ENCODE data around the gene PRR35. TPM values are rescaled to one million over a fixed set of nuclear protein-coding genes. Genes with fewer than 3 reads are reported as not detected.

PRR35 gene
- total RNA-seq: not detected in 2 replicates

GRCh38 chr16:560204-560700, at the start of gene PRR35:
Gene PRR35, plus strand, starts transcription at chr16:560394. Its CDS starts 2,901 bp downstream, at chr16:563295.
- Histone ChIP-seq H3K27me3 (ENCODE audit: control insufficient read depth, insufficient read depth, low read length) (peaks cover 69% of the 10 kb centered on the region), H3K4me3 (ENCODE audit: low read depth, low read length) (no peak within 1 kb of the TSS), H3K36me3 (ENCODE audit: control insufficient read depth, insufficient read depth, low read length) (no peaks in the 10 kb centered on the region)
- no peak for TF ChIP-seq CTCF (IDR thresholded peaks at IDR 0.05; ENCODE audit: insufficient read depth, low read length, poor library complexity, severe bottlenecking)
- DNase-seq (ENCODE audit: low read depth): no peak

- TF ChIP-seq CTCF (IDR thresholded peaks at IDR 0.05; ENCODE audit: insufficient read depth, low read length, poor library complexity, severe bottlenecking): no peak
- no peak for DNase-seq (ENCODE audit: low read depth)
Observed at GRCh38 chr16:512802-513201, 47.4 kb upstream of the PRR35 start.

GRCh38 chr16:513950-514349, 46.2 kb upstream of the PRR35 start:
- DNase-seq (ENCODE audit: low read depth): no peak
- no peaks in the 10 kb centered on the region for H3K36me3 ChIP-seq (ENCODE audit: control insufficient read depth, insufficient read depth, low read length)
- TF ChIP-seq CTCF (IDR thresholded peaks at IDR 0.05; ENCODE audit: insufficient read depth, low read length, poor library complexity, severe bottlenecking): no peak
- H3K27me3 ChIP-seq (ENCODE audit: control insufficient read depth, insufficient read depth, low read length): no peaks in the 10 kb centered on the region
- H3K4me3 ChIP-seq (ENCODE audit: low read depth, low read length): no peak overlapping the region

More at GRCh38 chr16:512802-513201, 47.4 kb upstream of the PRR35 start:
- no peaks in the 10 kb centered on the region for H3K36me3 ChIP-seq (ENCODE audit: control insufficient read depth, insufficient read depth, low read length)
- no peaks in the 10 kb centered on the region for H3K27me3 ChIP-seq (ENCODE audit: control insufficient read depth, insufficient read depth, low read length)
- no peak overlapping the region for H3K4me3 ChIP-seq (ENCODE audit: low read depth, low read length)

- no peak overlapping the region for H3K4me3 ChIP-seq (ENCODE audit: low read depth, low read length)
- H3K27me3 ChIP-seq (ENCODE audit: control insufficient read depth, insufficient read depth, low read length): no peaks in the 10 kb centered on the region
- no peak for TF ChIP-seq CTCF (IDR thresholded peaks at IDR 0.05; ENCODE audit: insufficient read depth, low read length, poor library complexity, severe bottlenecking)
- no peak for DNase-seq (ENCODE audit: low read depth)
- H3K36me3 ChIP-seq (ENCODE audit: control insufficient read depth, insufficient read depth, low read length): no peaks in the 10 kb centered on the region
Observed at GRCh38 chr16:515175-515938, 44.8 kb upstream of the PRR35 start.

GRCh38 chr16:515939-516226, 44.3 kb upstream of the PRR35 start:
- no peak for DNase-seq (ENCODE audit: low read depth)
- Histone ChIP-seq H3K27me3 (ENCODE audit: control insufficient read depth, insufficient read depth, low read length) (no peaks in the 10 kb centered on the region), H3K36me3 (ENCODE audit: control insufficient read depth, insufficient read depth, low read length) (no peaks in the 10 kb centered on the region), H3K4me3 (ENCODE audit: low read depth, low read length) (no peak overlapping the region)
- no peak for TF ChIP-seq CTCF (IDR thresholded peaks at IDR 0.05; ENCODE audit: insufficient read depth, low read length, poor library complexity, severe bottlenecking)

GRCh38 chr16:516301-516700, 43.9 kb upstream of the PRR35 start:
- H3K27me3 ChIP-seq (ENCODE audit: control insufficient read depth, insufficient read depth, low read length): no peaks in the 10 kb centered on the region
- no peak for DNase-seq (ENCODE audit: low read depth)
- no peak for TF ChIP-seq CTCF (IDR thresholded peaks at IDR 0.05; ENCODE audit: insufficient read depth, low read length, poor library complexity, severe bottlenecking)
- no peak overlapping the region for H3K4me3 ChIP-seq (ENCODE audit: low read depth, low read length)
- H3K36me3 ChIP-seq (ENCODE audit: control insufficient read depth, insufficient read depth, low read length): no peaks in the 10 kb centered on the region

Data from kidney epithelial cell (primary cell).